Glutamatergic neuron (in vitro differentiated cells): ENCODE results near the gene FST. TPM values are rescaled to one million over a fixed set of nuclear protein-coding genes. Genes with fewer than 3 reads are reported as not detected.

Experiments used
- DNase-seq: peaks from one replicate; pipeline ENCODE4 v3.0.0; 2022
- H3K27ac Mint-ChIP-seq: one replicate; pipeline ENCODE4 v1.8.0; 2020; ENCODE audit warnings: mild to moderate bottlenecking, mixed read lengths, inconsistent platforms; ENCODE audit not compliant: unreplicated experiment
- H3K27me3 Mint-ChIP-seq: one replicate; pipeline ENCODE4 v1.8.0; 2020; ENCODE audit warnings: mild to moderate bottlenecking, moderate library complexity, mixed read lengths, inconsistent platforms; ENCODE audit not compliant: unreplicated experiment
- H3K36me3 Mint-ChIP-seq: one replicate; pipeline ENCODE4 v1.8.0; 2020; ENCODE audit warnings: mild to moderate bottlenecking, mixed read lengths, inconsistent platforms; ENCODE audit not compliant: unreplicated experiment
- H3K4me1 Mint-ChIP-seq: one replicate; pipeline ENCODE4 v1.8.0; 2020; ENCODE audit warnings: mild to moderate bottlenecking, low read depth, mixed read lengths, inconsistent platforms; ENCODE audit not compliant: unreplicated experiment
- H3K4me3 Mint-ChIP-seq: one replicate; pipeline ENCODE4 v1.8.0; 2020; ENCODE audit warnings: mild to moderate bottlenecking, mixed read lengths, inconsistent platforms; ENCODE audit not compliant: unreplicated experiment
- H3K9me3 Mint-ChIP-seq: one replicate; pipeline ENCODE4 v1.8.0; 2020; ENCODE audit warnings: mild to moderate bottlenecking, moderate library complexity, mixed read lengths, inconsistent platforms; ENCODE audit not compliant: unreplicated experiment
- total RNA-seq: library from RNA; stranded (reverse); fragmentation: NEBNext Ultra II Directional; extraction: Animal tissue kit (Norgen Biotek cat#: 25700); gene quantifications from one replicate; pipeline ENCODE4 v1.2.1, GENCODE V29; 2021; ENCODE audit not compliant: unreplicated experiment
- TF ChIP-seq, protein P1 (sequence below): fragments of 200-600 bp; sonication (generic); IDR thresholded peaks from one replicate; pipeline ENCODE4 v1.5.0; 2021; ENCODE audit not compliant: partially characterized antibody, unreplicated experiment

Gene FST
- total RNA-seq, 1 donor from 2014 or later, result 0.98 TPM

- TF ChIP-seq, protein P1, sequence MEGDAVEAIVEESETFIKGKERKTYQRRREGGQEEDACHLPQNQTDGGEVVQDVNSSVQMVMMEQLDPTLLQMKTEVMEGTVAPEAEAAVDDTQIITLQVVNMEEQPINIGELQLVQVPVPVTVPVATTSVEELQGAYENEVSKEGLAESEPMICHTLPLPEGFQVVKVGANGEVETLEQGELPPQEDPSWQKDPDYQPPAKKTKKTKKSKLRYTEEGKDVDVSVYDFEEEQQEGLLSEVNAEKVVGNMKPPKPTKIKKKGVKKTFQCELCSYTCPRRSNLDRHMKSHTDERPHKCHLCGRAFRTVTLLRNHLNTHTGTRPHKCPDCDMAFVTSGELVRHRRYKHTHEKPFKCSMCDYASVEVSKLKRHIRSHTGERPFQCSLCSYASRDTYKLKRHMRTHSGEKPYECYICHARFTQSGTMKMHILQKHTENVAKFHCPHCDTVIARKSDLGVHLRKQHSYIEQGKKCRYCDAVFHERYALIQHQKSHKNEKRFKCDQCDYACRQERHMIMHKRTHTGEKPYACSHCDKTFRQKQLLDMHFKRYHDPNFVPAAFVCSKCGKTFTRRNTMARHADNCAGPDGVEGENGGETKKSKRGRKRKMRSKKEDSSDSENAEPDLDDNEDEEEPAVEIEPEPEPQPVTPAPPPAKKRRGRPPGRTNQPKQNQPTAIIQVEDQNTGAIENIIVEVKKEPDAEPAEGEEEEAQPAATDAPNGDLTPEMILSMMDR, result no peak
- Mint-ChIP-seq H3K27ac (no peak overlapping the region), H3K36me3 (no peaks in the 10 kb centered on the region), H3K4me1 (no peaks in the 10 kb centered on the region), H3K27me3 (no peaks in the 10 kb centered on the region), H3K4me3 (no peak overlapping the region), H3K9me3 (no peaks in the 10 kb centered on the region)
- DNase-seq, result no peak
Measured at GRCh38 chr5:53472720-53473510, 7.5 kb upstream of the FST start.

DNA sequence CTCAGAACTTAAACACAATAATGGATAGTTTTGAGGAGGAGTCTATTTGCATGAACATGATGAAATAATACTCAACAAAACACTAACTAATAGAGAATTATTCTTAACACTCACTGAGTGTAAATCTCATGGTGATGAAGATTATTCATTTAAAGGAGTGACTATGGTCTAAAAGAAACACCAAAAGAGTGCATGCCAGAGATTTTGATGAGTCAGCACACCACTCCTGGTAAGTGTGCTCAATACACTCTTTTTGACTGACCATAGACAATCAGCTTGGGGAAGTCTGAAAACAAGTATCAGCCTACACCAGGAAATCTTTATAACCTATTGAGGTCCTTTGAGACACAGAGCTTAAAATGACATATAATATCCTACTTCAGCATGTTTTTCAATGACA is 6.8 kb upstream of the FST start:
- no peaks in the 10 kb centered on the region for H3K4me1 Mint-ChIP-seq
- TF ChIP-seq, protein P1, result no peak
- no peaks in the 10 kb centered on the region for H3K36me3 Mint-ChIP-seq
- DNase-seq, result no peak
- peaks cover 3% of the 10 kb centered on the region for H3K27me3 Mint-ChIP-seq
- H3K27ac Mint-ChIP-seq, result no peak overlapping the region
- peaks cover 2% of the 10 kb centered on the region for H3K9me3 Mint-ChIP-seq
- no peak overlapping the region for H3K4me3 Mint-ChIP-seq

DNA sequence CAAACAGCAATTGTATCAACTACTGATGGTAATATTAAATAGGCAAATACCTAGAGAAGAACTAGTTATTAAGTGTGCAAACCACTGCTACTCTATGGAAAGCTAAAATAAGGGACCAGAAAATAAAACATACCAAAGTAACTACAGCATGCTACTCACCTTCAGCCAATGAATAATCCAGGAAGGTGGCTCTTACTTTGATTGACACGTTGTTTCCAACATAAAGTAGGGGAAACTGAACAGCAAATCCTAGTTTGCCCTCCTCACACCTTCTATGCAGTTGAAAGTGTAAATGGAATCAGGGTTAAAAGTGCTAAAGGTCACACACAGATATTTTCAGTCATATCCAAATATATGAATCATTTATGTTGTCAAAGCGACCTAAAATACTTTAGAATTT is 5.1 kb upstream of the FST start:
- TF ChIP-seq, protein P1, result no peak
- Mint-ChIP-seq H3K27me3 (peaks cover 9% of the 10 kb centered on the region), H3K27ac (no peak overlapping the region), H3K4me1 (no peaks in the 10 kb centered on the region), H3K4me3 (no peak overlapping the region), H3K36me3 (peaks cover 5% of the 10 kb centered on the region), H3K9me3 (peaks cover 5% of the 10 kb centered on the region)
- DNase-seq, result no peak

DNA sequence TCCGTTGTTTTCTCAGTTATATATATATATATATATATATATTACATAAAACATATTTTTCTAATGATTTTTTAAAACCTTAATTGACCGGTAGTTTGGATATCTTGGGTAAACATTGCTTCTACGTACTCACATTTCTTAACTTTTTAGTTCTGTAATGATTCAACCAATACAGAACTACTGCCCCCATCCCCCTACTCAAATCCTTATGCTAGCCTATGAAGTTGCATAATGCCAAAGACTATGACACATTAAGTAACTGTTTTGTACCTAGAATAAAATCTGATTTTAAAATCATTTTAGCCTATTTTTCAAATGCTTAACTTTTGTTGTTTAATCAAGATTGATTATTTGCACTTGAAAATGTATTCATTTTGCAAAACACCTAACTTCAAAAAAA is 4.4 kb upstream of the FST start:
- TF ChIP-seq, protein P1, result no peak
- Mint-ChIP-seq H3K4me1 (no peaks in the 10 kb centered on the region), H3K27ac (no peak overlapping the region), H3K36me3 (peaks cover 5% of the 10 kb centered on the region), H3K4me3 (no peak overlapping the region), H3K27me3 (peaks cover 12% of the 10 kb centered on the region), H3K9me3 (peaks cover 9% of the 10 kb centered on the region)
- no peak for DNase-seq
